HEK293 (cell line): ENCODE data around the gene PES1.

Experiments
- BCL6B ChIP-seq: fragments of 450-650 bp; formaldehyde crosslinking; IDR thresholded peaks from 2 replicates; pipeline ENCODE4 v1.5.1; 2017; ENCODE audit warnings: missing biosample characterization, missing genetic modification characterization
- EGR2 ChIP-seq: fragments of 450-650 bp; formaldehyde crosslinking; IDR thresholded peaks from 2 replicates; pipeline ENCODE4 v1.5.1; 2016; ENCODE audit warnings: low read depth, missing biosample characterization, missing genetic modification characterization
- GLIS2 ChIP-seq: fragments of 450-650 bp; formaldehyde crosslinking; IDR thresholded peaks from 2 replicates; pipeline ENCODE4 v1.5.1; 2016; ENCODE audit warnings: missing biosample characterization, missing genetic modification characterization
- HOXA7 ChIP-seq: sonication (generic); formaldehyde crosslinking; IDR thresholded peaks from 2 replicates; pipeline ENCODE4 v1.8.1; 2022; ENCODE audit warnings: missing genetic modification reagents, borderline replicate concordance
- HOXC10 ChIP-seq: sonication (generic); formaldehyde crosslinking; IDR thresholded peaks from 2 replicates; pipeline ENCODE4 v1.8.1; 2023; ENCODE audit warnings: mild to moderate bottlenecking, missing genetic modification reagents
- IKZF3 ChIP-seq: fragments of 450-650 bp; IDR thresholded peaks from 2 replicates; pipeline ENCODE4 v1.5.0; 2018; ENCODE audit warnings: missing biosample characterization, mild to moderate bottlenecking, missing genetic modification characterization, moderate library complexity
- PRDM2 ChIP-seq: fragments of 450-650 bp; formaldehyde crosslinking; IDR thresholded peaks from 2 replicates; pipeline ENCODE4 v1.5.1; 2016; ENCODE audit warnings: missing biosample characterization, missing genetic modification characterization, borderline replicate concordance
- RBAK ChIP-seq: fragments of 450-650 bp; formaldehyde crosslinking; IDR thresholded peaks from 2 replicates; pipeline ENCODE4 v1.5.1; 2016; ENCODE audit warnings: missing biosample characterization, missing genetic modification characterization
- ZBTB21 ChIP-seq: fragments of 450-650 bp; formaldehyde crosslinking; IDR thresholded peaks from 2 replicates; pipeline ENCODE4 v1.5.1; 2017; ENCODE audit warnings: missing biosample characterization, missing genetic modification characterization
- ZBTB7A ChIP-seq: fragments of 450-650 bp; formaldehyde crosslinking; IDR thresholded peaks from 2 replicates; pipeline ENCODE4 v1.5.1; 2016; ENCODE audit warnings: low read depth, missing biosample characterization, missing genetic modification characterization
- ZFP69B ChIP-seq: fragments of 450-650 bp; formaldehyde crosslinking; IDR thresholded peaks from 2 replicates; pipeline ENCODE4 v1.5.1; 2016; ENCODE audit warnings: missing biosample characterization, missing genetic modification characterization
- ZNF112 ChIP-seq: fragments of 450-650 bp; formaldehyde crosslinking; IDR thresholded peaks from 2 replicates; pipeline ENCODE4 v1.5.0; 2017; ENCODE audit warnings: missing biosample characterization, missing genetic modification characterization
- ZNF132 ChIP-seq: fragments of 450-650 bp; formaldehyde crosslinking; IDR thresholded peaks from 2 replicates; pipeline ENCODE4 v1.5.1; 2017; ENCODE audit warnings: missing biosample characterization, missing genetic modification characterization, borderline replicate concordance
- ZNF140 ChIP-seq: fragments of 450-650 bp; formaldehyde crosslinking; IDR thresholded peaks from 2 replicates; pipeline ENCODE4 v1.5.1; 2016; ENCODE audit warnings: missing biosample characterization, missing genetic modification characterization
- ZNF148 ChIP-seq: fragments of 450-650 bp; formaldehyde crosslinking; IDR thresholded peaks from 2 replicates; pipeline ENCODE4 v1.5.0; 2017; ENCODE audit warnings: missing biosample characterization, missing genetic modification characterization, borderline replicate concordance
- ZNF169 ChIP-seq: fragments of 450-650 bp; formaldehyde crosslinking; IDR thresholded peaks from 2 replicates; pipeline ENCODE4 v1.5.1; 2016; ENCODE audit warnings: missing biosample characterization, missing genetic modification characterization
- ZNF18 ChIP-seq: fragments of 450-650 bp; formaldehyde crosslinking; IDR thresholded peaks from 2 replicates; pipeline ENCODE4 v1.5.1; 2016; ENCODE audit warnings: missing biosample characterization, missing genetic modification characterization
- ZNF221 ChIP-seq: fragments of 450-650 bp; formaldehyde crosslinking; IDR thresholded peaks from 2 replicates; pipeline ENCODE4 v1.5.1; 2017; ENCODE audit warnings: missing biosample characterization, missing genetic modification characterization, borderline replicate concordance
- ZNF223 ChIP-seq: fragments of 450-650 bp; formaldehyde crosslinking; IDR thresholded peaks from 2 replicates; pipeline ENCODE4 v1.5.1; 2016; ENCODE audit warnings: missing biosample characterization, missing genetic modification characterization
- ZNF426 ChIP-seq: fragments of 450-650 bp; formaldehyde crosslinking; IDR thresholded peaks from 2 replicates; pipeline ENCODE4 v1.5.1; 2017; ENCODE audit warnings: missing biosample characterization, missing genetic modification characterization, mild to moderate bottlenecking, inconsistent platforms, moderate library complexity
- ZNF501 ChIP-seq: fragments of 450-650 bp; formaldehyde crosslinking; IDR thresholded peaks from 2 replicates; pipeline ENCODE4 v1.5.1; 2016; ENCODE audit warnings: missing biosample characterization, missing genetic modification characterization
- ZNF555 ChIP-seq: fragments of 450-650 bp; formaldehyde crosslinking; conservative IDR thresholded peaks from 2 replicates; pipeline ENCODE4 v1.5.1; 2017; ENCODE audit warnings: missing biosample characterization, mild to moderate bottlenecking, missing genetic modification characterization, inconsistent platforms
- ZNF561 ChIP-seq: fragments of 450-650 bp; IDR thresholded peaks from 2 replicates; pipeline ENCODE4 v1.5.1; 2018; ENCODE audit warnings: missing biosample characterization, missing genetic modification characterization, borderline replicate concordance
- ZNF704 ChIP-seq: fragments of 450-650 bp; formaldehyde crosslinking; IDR thresholded peaks from 2 replicates; pipeline ENCODE4 v1.5.1; 2016; ENCODE audit warnings: missing biosample characterization, missing genetic modification characterization
- ZNF747 ChIP-seq: fragments of 450-650 bp; formaldehyde crosslinking; IDR thresholded peaks from 2 replicates; pipeline ENCODE4 v1.5.1; 2016; ENCODE audit warnings: missing biosample characterization, missing genetic modification characterization
- ZNF777 ChIP-seq: fragments of 450-650 bp; formaldehyde crosslinking; IDR thresholded peaks from 2 replicates; pipeline ENCODE4 v1.5.1; 2017; ENCODE audit warnings: missing biosample characterization, missing genetic modification characterization, borderline replicate concordance
- TF ChIP-seq, protein P1 (sequence below): fragments of 450-650 bp; formaldehyde crosslinking; IDR thresholded peaks from 2 replicates; pipeline ENCODE4 v1.5.1; 2016; ENCODE audit warnings: missing biosample characterization, missing genetic modification characterization

Gene PES1

GRCh38 chr22:30591588-30592359, at the start of gene PES1 (continued):
- TF ChIP-seq ZNF555 (tag by site-specific recombination), result no peak
- no peak for TF ChIP-seq RBAK (tag by site-specific recombination)
- TF ChIP-seq ZNF169 (tag by site-specific recombination), result no peak
- TF ChIP-seq ZNF501, result peak; percentile 72; the same call in 1 of the 2 replicates
- TF ChIP-seq ZNF777 (tag by site-specific recombination), result no peak
- no peak for TF ChIP-seq ZNF747 (tag by site-specific recombination)
- no peak for TF ChIP-seq ZNF561
- TF ChIP-seq ZFP69B (tag by site-specific recombination), result 0 out of 2 replicates have a peak, but pooled peaks have one; percentile 50
- TF ChIP-seq ZNF148, result no peak; the same call in 1 of the 2 replicates
- TF ChIP-seq IKZF3 (tag by site-specific recombination), result no peak
- peak; percentile 85 for TF ChIP-seq GLIS2 (tag by site-specific recombination)
- TF ChIP-seq ZNF140 (tag by site-specific recombination), result no peak
- TF ChIP-seq ZNF112 (tag by site-specific recombination), result no peak
- TF ChIP-seq HOXA7 (CRISPR knock-in tag), result no peak
- no peak for TF ChIP-seq ZNF132
- TF ChIP-seq, protein P1, sequence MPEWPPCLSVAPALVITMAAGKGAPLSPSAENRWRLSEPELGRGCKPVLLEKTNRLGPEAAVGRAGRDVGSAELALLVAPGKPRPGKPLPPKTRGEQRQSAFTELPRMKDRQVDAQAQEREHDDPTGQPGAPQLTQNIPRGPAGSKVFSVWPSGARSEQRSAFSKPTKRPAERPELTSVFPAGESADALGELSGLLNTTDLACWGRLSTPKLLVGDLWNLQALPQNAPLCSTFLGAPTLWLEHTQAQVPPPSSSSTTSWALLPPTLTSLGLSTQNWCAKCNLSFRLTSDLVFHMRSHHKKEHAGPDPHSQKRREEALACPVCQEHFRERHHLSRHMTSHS (tag by site-specific recombination), result no peak
- no peak for TF ChIP-seq PRDM2 (tag by site-specific recombination)
- TF ChIP-seq EGR2 (tag by site-specific recombination), result peak; percentile 71
- TF ChIP-seq ZNF223 (tag by site-specific recombination), result no peak
- no peak for TF ChIP-seq ZNF221 (tag by site-specific recombination)
- TF ChIP-seq ZNF18, result peak; percentile 97; the same call in 1 of the 2 replicates
- no peak for TF ChIP-seq HOXC10 (CRISPR knock-in tag)
- peak; percentile 88 for TF ChIP-seq ZBTB21 (tag by site-specific recombination)
- no peak for TF ChIP-seq BCL6B (tag by site-specific recombination)
- TF ChIP-seq ZNF426 (tag by site-specific recombination), result no peak
- peak; percentile 61 for TF ChIP-seq ZBTB7A
- TF ChIP-seq ZNF704 (tag by site-specific recombination), result no peak
